ENCODE results near the gene PHF13.

DNA sequence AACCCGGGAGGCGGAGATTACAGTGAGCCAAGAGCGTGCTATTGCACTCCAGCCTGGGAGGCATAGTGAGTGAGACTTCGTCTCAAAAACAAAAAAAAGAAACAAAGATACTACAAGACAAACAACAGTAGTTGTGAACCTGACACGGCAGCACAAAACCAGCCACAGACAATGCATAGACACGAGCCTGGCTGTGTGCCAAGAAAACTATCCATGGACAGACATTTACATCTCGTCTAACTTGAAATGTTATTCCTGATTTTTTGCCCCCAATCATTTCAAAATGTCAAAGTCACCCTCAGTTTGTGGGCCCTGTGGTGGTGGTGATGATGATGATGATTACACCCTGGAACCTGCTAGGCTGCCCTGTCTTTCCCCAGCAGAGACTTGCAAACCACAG lies 17.2 kb upstream of the PHF13 start:
- TF ChIP-seq, protein P1, sequence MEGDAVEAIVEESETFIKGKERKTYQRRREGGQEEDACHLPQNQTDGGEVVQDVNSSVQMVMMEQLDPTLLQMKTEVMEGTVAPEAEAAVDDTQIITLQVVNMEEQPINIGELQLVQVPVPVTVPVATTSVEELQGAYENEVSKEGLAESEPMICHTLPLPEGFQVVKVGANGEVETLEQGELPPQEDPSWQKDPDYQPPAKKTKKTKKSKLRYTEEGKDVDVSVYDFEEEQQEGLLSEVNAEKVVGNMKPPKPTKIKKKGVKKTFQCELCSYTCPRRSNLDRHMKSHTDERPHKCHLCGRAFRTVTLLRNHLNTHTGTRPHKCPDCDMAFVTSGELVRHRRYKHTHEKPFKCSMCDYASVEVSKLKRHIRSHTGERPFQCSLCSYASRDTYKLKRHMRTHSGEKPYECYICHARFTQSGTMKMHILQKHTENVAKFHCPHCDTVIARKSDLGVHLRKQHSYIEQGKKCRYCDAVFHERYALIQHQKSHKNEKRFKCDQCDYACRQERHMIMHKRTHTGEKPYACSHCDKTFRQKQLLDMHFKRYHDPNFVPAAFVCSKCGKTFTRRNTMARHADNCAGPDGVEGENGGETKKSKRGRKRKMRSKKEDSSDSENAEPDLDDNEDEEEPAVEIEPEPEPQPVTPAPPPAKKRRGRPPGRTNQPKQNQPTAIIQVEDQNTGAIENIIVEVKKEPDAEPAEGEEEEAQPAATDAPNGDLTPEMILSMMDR (IDR thresholded peaks at IDR 0.05; ENCODE audit: low read length), result no peak
- TF ChIP-seq EZH2 (IDR thresholded peaks at IDR 0.05; ENCODE audit: borderline replicate concordance, low read length), result no peak

All from OCI-LY1 (cell line).